ENCODE measurements around the gene CLEC3B.

DNA sequence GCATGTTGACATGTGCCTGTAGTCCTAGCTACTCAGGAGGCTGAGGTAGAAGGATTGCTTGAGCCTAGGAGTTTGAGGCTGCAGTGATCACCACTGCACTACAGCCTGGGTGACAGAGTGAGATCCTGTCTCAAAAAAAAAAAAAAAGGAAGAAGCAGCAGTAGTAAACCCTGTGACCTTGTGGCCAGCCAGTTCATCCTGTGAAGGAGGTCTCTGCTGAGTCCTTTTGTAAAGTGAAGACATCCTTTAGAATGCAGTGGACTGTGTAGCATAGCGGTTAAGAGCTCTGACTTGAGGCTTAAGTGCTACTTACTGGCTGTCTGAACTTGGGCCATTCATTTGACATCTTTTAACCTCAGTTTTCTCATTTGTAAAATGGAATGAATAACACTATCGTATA lies 41.8 kb upstream of the CLEC3B start:
- TF ChIP-seq, protein P1, sequence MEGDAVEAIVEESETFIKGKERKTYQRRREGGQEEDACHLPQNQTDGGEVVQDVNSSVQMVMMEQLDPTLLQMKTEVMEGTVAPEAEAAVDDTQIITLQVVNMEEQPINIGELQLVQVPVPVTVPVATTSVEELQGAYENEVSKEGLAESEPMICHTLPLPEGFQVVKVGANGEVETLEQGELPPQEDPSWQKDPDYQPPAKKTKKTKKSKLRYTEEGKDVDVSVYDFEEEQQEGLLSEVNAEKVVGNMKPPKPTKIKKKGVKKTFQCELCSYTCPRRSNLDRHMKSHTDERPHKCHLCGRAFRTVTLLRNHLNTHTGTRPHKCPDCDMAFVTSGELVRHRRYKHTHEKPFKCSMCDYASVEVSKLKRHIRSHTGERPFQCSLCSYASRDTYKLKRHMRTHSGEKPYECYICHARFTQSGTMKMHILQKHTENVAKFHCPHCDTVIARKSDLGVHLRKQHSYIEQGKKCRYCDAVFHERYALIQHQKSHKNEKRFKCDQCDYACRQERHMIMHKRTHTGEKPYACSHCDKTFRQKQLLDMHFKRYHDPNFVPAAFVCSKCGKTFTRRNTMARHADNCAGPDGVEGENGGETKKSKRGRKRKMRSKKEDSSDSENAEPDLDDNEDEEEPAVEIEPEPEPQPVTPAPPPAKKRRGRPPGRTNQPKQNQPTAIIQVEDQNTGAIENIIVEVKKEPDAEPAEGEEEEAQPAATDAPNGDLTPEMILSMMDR (IDR thresholded peaks at IDR 0.05) = no peak
- no peak for TF ChIP-seq POLR2A (IDR thresholded peaks at IDR 0.05)
